ENCODE data around the gene ACOXL.

ACOXL gene

GRCh38 chr2:110861616-110862260, 129.4 kb downstream of the ACOXL start:
- FAIRE-seq, result no peak

GRCh38 chr2:110863726-110864125, 131.4 kb downstream of the ACOXL start:
- no peak for FAIRE-seq

DNA sequence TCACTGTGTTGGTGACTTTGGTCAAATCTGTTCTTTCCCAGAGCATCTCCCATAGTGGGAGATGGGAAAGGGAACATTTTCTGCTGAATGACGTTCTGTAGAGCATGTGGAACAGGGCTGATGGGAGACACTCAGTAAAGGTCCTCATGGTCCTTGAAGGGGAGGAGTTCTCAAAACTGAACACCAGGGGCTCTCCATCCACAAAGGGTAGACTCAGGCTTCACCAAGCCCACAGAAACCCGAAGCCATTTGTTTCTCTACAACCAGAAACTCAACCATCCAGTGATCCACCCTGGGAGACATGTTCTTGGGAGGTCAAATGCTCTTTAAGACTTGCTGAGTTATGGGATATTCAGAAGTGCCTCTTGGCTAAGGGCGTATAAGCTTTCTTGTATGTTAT, 131.8 kb downstream of the ACOXL start:
- no peak for FAIRE-seq

GRCh38 chr2:110864731-110865130, 132.4 kb downstream of the ACOXL start:
- no peak for FAIRE-seq

GRCh38 chr2:110865188-110865587, 132.8 kb downstream of the ACOXL start:
- no peak for FAIRE-seq

DNA sequence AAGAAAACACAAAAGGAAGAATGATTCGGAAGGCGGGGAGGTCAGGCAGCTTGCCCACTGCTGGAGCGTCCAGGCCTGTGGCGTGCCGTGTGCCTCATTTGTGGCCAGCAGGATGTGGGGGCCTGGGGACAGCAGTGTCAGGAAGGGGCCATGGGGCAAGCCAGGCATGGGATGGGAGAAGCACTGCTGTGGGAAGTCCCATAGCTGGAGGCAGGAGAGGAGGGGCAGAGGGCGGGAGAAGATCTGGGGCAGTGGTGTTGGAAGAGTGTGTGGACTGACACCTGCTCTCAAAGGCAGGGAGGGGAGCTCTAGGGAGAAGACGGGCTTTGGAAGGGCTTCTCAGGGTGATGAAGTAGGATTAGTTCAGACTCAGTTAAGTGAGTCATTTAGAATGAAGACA, 133.7 kb downstream of the ACOXL start:
- no peak for FAIRE-seq

DNA sequence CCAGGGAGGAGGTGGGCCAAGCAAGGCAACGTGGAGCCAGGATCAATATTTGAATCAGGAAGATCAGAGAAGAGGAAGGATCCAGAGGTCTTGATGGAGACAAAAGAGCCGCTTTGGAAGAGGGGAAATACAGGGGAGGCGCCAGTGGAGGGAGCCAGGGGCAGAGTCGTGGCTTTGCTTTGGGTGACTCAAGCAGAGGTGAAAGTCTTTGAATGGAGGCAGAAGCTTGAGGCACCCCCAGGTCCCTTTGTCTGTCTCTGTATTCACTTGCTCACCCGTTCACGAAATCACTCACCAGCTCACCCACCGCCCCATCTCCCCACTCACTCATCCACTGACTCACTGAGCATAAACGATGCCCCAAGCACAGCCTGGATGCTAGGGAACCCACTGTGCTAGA, 134.1 kb downstream of the ACOXL start:
- no peak for FAIRE-seq

GRCh38 chr2:110867078-110867477, 134.7 kb downstream of the ACOXL start:
- no peak for FAIRE-seq

- no peak for FAIRE-seq
Measured at GRCh38 chr2:110868971-110869370, 136.6 kb downstream of the ACOXL start.

GRCh38 chr2:110869472-110870446, 137.4 kb downstream of the ACOXL start:
- FAIRE-seq, result no peak

- no peak for FAIRE-seq
Measured at GRCh38 chr2:110870545-110870944, 138.2 kb downstream of the ACOXL start.

DNA sequence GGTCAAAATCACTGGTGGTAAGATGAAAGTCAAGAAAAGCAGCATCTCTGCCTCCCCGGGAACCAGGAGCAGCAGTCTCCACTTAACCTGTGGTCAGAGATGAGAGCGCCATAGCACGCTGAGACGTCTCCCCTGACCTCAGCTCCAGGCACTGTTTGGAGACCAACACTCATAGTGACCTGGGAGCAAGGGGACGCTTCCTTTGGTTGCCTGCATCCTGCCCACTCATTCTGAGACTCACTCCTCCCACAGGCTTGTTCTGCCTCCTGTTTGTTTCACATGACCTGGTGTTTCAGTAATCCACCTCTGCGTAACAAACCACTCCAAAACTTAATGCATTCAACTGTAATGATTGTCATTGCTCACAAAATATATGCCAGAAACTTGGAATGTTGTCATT, 139.3 kb downstream of the ACOXL start:
- no peak for FAIRE-seq

DNA sequence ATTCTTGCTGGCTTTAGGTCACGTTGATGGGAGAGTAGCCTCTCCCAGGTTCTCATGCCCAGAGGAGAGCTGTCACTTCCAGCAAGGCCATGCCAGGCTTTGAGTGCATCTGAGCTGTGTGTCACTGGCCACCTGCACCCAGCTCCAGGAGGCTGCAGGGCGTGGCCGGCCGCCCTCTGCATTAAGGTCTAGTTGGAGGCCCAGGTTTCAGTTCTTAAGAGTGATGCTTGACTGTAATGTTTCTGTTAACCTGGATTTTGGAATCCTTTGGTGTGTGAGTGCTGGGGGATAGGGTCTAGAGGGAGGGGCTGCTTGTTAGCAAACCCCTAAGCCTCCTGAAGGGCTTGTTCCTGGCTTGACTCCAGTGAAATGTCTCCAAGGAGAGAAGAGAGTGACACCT, 140.1 kb downstream of the ACOXL start:
- FAIRE-seq, result no peak

- FAIRE-seq, result no peak
Measured at GRCh38 chr2:110873056-110873502, 140.7 kb downstream of the ACOXL start.

DNA sequence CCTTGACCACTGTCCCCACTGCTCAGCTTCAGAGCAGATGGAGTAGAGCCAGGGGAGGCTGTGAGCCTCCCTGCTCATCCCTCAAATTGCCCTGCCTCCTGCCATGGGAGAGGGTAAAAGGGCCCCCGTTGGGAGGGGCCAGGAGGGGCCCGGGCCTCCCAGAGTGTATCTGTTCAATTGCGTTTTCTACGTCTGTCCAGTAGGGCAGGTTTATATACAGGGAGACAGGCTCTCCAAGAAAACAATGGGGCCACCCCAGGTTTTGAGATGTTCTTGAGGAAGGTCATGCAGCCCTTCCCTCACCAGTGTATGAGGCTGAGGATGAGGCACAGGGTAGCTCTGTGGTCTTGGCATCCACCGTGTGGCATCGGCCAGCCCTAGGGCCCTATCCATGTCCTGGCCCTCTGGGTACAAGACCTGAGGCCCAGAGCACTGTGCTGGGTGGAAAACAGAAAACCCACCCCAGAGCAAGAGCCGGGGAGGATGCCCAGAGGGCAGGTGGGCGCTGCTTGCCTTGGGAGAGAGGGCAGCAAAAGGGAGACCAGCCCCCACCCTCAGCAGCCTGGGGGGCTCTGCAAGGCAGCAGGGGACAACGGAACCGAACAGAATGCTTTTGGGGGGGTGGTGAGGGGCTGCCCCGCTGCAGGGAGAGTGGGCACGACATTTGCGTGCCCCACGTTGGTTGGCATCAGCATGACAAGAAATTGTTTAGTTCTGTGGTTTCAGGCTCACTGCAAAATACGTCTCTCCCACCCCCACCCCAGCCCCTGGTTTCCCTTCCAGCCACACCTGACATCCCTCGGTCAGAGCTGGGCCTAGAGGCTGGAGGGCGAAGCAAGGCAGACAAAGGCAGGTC, 141.5 kb downstream of the ACOXL start:
- FAIRE-seq, result no peak

DNA sequence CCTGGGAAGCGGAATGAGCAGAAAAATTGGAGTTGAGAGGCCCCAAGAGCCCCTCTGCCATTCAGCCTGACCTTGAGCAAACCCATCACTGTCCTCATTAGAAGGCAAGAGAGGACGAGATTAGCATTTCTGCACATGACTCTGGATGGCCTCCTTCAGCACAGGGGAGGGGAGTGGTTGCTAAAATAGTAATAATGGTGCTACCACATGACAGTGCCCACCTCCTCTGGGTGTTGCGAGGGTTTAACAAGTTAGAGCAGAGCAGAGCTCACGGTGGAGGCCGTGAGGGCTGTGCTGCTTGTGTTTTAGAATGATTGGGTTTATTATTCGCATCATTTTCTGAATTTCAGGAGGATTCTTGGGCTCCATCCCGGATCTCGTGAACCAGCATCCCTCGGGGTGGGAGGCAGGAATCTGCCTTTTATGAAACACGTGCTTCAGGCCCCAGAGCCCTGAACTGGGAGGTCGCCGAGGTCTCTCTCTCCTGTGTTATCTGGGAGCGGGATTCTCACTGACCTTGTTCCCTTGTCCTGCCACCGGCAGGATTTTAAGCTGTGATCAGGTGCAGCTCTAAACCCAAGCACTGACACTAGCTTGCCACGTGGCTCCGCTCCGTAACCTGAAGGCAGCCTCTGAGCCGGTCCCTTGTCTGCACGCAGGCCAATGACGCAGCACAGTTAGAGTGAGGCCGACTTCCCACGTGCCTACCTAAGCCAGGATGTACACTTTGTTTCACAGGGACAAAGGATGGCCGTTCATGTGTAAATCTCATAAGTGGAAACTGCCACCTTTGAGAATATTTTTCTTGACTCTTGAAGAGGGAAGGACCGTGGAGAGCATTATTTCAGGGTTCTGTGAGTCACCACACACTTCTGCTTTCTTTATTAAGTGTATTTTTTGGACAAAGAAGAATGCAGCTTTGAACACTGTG, 142.3 kb downstream of the ACOXL start:
- FAIRE-seq, result no peak

DNA sequence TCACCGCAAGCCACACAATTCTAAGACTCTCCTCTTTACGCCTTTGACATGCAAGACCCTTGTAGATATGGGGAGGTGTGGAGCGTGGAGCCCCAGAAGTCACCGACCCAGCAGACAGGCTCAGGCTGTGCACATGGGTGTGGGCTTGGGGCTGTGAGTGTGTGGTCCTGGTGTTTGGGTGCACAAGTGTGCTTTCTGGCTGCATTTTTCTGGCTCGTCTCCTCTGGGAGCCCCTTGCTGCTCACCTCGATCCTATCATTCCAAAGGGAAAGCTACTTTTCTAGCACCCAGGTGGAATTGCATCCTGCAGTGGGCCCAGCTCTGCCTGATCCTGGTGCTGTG, 143.0 kb downstream of the ACOXL start:
- FAIRE-seq, result no peak

GRCh38 chr2:110876167-110876999, 144.0 kb downstream of the ACOXL start:
- no peak for FAIRE-seq

- no peak for FAIRE-seq
Measured at GRCh38 chr2:110877031-110877827, 144.9 kb downstream of the ACOXL start.

GRCh38 chr2:110878150-110878549, 145.8 kb downstream of the ACOXL start:
- no peak for FAIRE-seq

All from TTC549 (cell line).